ENCODE measurements around the gene PLEKHG3. TPM values are rescaled to one million over a fixed set of nuclear protein-coding genes. Genes with fewer than 3 reads are reported as not detected.

Gene PLEKHG3
- total RNA-seq, 1 donor from 2014 or later = 22.0 TPM

DNA sequence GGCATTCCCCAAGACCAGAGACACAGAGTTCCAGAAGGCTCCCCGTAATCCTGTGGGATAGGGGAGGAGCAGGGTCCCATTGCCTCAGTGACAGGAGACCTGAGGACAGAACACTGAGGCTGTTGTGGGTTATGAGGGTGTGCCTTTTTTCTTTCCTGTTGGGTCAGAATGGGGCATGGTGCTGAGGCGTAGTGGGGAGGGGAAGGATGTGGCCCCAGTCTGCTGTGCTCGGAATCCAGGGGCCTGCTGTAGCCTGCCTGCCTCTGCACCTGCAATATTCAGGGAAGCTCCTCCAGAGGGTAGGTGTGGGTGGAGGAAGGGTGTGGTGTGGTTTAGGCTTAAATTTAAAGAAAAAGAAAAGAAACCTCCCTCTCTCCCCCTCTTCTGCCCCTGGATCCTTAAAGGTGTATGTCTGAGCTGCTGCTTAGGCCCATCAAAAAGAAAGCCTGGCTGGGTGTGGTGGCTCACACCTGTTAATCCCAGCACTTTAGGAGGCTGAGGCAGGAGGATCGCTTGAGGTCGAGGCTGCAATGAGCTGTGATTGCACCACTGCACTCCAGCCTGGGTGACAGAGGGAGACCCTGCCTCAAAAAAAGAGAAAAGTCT, 18.7 kb downstream of the PLEKHG3 start:
- ATAC-seq = no peak
- intact Hi-C loops (cut with micrococcal nuclease) = no loop called here
- DNase-seq = no peak

DNA sequence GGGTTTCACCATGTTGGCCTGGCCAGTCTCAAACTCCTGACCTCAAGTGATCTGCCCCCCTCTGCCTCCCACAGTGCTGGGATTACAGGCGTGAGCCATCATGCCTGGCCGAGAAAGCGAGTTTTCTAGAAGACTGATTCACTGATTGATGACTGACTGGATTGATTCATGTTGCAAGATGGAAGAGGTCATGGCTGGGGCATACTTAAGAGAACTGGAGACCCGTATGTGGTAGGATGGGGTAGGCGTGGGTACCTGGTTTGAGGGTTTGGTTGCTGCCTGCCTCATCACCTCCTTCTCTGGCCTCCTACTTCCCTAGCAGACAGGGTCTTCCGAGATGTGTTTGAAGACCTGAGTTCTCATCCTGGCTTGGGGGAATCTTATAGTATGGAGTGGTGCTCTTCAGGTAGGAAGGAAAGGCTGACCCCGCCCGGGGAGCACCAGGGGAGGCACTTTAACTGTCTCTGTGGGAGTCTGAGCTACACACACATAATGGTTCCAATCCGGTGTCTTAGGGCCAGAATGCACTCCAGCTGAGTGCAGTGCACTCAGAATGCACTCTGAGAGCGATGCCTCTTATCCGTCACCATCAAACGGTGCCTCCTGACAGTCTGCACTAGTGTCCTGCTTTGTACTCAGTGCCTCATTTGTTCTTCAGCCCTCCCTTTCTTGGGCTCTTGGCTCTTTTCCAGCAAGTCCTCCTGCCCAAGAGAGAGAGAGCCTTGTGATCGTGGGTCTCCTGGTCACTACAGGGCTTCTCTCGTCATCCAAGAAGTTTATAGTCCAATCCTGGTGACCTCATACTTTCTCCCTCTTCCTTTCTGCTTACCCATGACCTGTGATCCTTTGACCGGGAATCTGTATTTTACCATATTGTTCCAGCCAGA, 19.7 kb downstream of the PLEKHG3 start:
- ATAC-seq (peak; percentile 17), DNase-seq (no peak)
- intact Hi-C loops (cut with micrococcal nuclease) = no loop called here

DNA sequence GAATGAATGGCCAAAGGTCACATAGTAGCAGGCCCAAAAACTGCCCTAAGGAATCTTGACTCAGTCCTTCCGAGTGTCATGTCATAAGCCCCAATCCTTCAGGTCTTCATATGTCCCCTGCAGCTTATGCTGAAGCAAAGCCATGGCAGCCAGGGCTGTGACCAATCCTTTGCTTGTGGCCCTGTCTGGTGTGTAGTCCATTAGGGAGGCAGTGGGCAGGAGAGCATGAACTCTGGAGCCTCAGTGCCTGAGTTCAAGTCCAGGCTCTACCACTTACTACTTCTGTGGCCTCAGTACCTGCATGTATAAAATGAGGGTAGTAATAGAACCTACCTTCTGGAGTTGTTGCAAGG, 20.3 kb downstream of the PLEKHG3 start:
- ATAC-seq (no peak), DNase-seq (no peak)
- intact Hi-C loops (cut with micrococcal nuclease) = no loop called here

DNA sequence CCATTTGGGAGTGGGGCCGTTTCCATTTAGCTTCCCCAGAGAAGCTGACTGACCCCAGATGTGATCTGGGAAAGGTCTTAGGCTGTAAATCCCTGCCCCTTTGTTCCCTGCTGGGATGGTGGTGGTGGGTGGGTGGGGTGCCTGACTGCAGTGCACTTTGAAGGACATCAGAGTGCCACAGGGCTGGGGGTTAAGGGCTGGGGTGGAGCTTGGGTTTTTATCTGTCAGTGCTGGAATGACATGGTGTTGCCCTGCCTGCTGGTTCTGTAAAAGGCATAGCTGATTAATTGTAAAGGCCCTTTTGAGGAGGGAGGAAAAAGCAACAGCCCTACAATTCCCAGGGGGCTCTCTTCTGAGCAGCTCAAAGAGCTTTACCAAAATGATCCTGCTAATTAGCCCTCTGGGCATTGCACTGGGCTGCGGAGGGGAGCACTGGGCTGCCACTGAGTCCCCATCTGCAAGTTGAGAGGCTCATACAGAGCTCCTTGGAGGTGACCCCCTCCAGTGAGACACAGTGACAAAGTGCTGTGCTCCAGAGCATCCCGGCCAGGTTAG, 21.1 kb downstream of the PLEKHG3 start:
- ATAC-seq (peak; percentile 15), DNase-seq (no peak)
- intact Hi-C loops (cut with micrococcal nuclease) = no loop called here

DNA sequence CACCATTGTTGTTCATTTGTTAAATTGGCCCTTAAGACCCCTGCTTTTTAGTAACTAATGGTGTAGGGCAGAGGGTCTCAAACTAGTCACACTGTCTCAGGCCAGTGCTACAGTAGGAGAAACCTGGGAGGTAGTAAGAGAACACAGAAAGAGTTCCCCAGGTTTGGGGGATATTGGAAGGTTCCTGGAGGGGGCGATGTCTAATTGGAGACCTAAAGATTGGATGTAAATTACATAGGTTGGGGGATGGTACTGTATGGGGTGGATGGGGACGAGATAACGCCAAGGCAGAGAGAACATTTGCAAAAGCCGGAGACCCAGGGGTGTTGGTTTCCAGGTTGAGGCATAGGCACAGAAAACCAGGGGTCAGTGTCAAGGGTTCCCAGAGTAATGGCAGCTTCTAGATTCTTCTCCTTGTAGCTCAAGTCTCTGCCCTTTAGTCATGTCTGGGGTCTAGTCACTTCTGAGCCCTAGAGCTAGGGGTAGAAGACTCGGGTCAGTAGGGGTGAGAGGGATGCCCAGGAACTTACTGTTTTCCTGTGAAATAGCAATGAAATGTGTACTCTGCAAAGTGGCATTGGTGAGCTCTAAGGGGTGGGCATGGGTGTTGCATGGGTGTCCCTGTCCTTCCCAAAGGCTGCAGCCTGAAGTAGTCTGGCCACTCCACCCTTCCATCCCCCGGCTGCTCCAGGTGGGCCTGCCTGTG, 21.8 kb downstream of the PLEKHG3 start:
- intact Hi-C loops (cut with micrococcal nuclease) = no loop called here
- ATAC-seq (no peak), DNase-seq (no peak)

DNA sequence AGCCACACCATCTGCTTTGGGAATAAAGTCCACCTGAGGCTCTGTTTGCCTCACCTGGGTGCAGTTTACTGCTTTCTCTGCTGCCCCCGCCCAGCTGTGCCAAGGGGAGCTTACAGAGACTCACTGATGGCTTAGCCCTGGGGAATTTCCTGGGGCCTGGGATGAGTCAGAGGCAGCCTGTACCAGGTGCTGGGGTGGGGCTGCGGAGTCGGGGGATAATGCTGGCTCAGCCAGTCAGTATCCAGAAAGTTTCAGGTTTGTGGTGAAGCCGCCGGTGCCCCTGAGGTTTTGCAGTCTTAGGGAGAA, 22.3 kb downstream of the PLEKHG3 start:
- ATAC-seq (no peak), DNase-seq (no peak)
- intact Hi-C loops (cut with micrococcal nuclease) = no loop called here

DNA sequence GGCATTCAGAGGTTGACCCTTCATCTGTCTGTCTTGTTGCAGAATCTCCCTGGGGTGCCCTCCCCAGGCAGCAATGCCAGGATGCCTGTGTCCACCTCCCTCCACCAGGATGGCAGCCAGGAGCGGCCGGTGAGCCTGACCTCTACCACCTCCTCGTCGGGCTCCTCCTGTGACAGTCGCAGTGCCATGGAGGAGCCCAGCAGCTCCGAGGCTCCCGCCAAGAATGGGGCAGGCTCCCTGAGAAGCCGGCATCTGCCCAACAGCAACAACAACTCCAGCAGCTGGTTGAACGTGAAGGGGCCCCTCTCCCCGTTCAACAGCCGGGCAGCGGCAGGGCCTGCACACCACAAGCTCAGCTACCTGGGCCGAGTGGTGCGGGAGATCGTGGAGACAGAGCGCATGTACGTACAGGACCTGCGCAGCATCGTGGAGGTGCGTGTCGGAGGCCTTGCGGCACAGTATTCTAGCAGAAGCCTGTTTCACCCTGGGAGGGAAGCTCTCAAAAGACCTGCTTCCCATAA, 23.4 kb downstream of the PLEKHG3 start:
- no peak for DNase-seq
- intact Hi-C loops (cut with micrococcal nuclease) = no loop called here
- ATAC-seq = no peak

DNA sequence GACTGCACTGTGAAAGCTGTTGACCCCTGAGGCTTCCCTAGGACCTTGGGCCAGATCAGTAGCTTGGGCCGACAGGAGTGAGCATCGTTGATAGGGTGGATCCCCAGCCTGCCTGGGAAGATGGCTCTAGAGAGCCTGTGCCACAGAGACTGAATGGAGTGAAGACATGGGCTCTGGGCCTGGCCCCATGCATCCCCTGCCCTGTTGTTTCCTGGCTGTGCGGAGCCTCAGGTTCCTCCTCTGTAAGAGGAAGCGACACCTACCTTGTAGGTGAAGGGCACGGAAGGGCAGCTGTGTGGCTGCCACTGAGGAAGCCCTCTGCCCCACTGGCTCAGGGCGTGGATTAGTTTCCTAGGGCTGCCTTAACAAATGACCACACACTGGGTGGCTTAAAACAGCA, 23.9 kb downstream of the PLEKHG3 start:
- DNase-seq = no peak
- intact Hi-C loops (cut with micrococcal nuclease) = no loop called here
- ATAC-seq = no peak

DNA sequence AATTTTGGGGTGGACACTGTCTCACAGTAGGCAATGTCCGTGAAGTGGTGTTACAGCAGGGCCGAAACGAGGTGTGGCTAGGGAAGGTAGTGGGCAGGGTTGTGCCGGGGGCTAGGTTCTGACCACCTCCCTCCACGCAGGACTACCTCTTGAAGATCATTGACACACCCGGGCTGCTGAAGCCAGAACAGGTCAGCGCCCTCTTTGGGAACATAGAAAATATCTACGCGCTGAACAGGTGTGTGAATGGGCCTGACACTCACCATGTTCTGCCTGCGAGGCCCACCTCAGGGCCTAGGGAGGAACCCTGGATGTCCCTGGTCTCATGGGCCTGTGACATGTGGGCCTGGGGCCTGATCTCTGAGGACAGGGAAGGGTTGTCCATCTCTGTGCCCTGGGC, 24.6 kb downstream of the PLEKHG3 start:
- intact Hi-C loops (cut with micrococcal nuclease) = no loop called here
- no peak for DNase-seq

DNA sequence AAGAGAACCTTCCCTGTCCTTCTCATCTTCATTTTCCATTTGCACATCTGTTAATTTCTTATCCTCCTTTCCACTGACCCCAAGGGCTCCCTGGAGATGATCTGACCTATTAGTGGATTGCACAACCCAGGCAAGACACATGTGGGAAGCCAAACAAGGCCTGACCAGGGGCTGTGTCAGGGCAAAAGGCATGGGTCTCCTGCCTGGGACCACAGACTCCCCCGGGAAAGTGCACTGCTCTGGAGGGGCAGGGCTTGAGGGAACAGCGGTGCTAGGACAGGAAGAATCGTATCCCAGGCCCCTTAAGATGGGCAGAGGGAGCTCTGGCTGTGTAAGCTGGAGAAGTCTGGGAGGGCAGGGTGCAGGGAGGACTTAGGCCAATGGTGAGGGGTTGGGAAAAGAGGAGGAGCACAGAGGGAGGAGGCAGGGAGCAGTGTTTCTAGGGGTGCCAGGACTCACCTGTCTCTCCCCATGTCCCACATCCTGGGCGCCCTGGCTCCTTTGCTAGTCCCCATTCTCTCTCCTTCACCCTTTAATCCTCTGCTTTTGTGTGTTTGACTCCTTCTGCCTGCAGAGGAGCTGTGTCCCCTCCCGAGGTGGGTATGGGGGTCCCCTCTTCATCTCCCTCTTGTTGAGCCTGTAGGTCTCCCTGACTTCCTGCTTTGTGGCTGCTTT, 25.3 kb downstream of the PLEKHG3 start:
- DNase-seq (peak; percentile 64), ATAC-seq (peak; percentile 82)
- intact Hi-C loops (cut with micrococcal nuclease) = no loop called here

More for the DNA sequence above, 24.6 kb downstream of the PLEKHG3 start:
- ATAC-seq = no peak

DNA sequence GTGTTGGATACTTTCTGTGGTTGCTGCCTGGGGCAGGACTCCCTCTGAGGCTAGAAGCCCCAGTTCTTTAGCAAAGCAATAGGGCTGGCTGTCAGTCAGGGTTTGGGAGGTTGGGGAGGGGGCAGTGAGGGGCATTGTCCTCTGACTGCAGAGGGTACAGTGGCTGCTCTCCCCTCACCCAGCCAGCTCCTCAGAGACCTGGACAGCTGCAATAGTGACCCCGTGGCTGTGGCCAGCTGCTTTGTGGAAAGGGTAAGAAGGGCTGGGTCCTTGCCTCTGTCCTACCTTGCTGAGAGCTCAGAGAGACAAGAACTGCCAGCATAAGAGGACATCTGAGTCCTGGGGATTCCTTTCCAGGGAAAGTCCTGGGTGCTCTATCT, 25.8 kb downstream of the PLEKHG3 start:
- intact Hi-C loops (cut with micrococcal nuclease) = no loop called here
- DNase-seq = no peak
- no peak for ATAC-seq

DNA sequence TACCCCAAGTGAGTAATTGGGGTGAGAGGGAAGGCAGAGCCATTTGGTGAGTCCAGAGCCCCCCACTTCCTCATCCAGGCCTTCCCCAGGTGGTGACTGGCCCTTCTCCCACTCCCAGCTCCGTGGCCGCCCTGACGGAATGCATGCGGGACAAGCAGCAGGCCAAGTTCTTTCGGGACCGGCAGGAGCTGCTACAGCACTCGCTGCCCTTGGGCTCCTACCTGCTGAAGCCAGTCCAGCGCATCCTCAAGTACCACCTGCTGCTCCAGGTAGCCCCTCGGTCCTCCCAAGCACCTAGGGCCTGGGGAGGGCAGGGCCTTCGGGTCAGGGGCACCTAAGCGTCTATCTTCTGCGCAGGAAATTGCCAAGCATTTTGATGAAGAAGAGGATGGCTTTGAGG, 26.5 kb downstream of the PLEKHG3 start:
- DNase-seq = no peak
- ATAC-seq = no peak
- intact Hi-C loops (cut with micrococcal nuclease) = no loop called here

DNA sequence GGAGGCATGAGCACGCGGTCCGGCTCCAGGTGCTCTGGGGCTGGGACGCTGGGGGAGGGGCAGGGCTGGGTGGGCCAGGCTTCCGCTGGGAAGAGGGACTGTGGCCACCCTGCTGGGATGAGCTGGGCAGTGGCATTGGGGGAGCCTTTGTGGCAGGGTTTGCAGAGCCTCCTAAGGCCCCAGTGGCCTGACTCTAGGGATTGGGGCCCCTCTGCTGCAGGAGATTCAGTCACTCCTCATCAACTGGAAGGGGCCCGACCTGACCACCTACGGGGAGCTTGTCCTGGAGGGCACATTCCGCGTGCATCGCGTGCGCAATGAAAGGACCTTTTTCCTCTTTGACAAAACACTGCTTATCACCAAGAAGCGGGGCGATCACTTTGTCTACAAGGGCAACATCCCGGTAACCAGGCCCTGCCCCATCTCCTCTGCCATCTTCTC, 26.9 kb downstream of the PLEKHG3 start:
- intact Hi-C loops (cut with micrococcal nuclease) = no loop called here
- DNase-seq = no peak
- no peak for ATAC-seq

DNA sequence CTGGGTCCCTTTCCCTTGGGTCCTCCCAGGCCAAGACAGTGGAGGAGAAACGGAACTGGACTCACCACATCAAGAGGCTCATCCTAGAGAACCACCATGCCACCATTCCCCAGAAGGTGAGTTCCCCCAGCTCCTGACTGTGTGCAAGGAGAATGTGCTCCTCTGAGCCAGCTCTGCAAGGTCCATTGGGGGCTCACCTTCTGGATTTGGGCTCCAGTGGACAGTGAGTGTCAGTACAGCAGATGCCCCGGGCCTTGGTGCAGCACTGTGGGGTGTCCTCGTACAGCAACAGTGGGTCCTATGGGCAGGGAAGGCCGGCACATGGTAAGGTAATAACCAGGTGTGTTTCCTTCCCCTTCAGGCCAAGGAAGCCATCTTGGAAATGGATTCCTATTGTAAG, 27.8 kb downstream of the PLEKHG3 start:
- no peak for ATAC-seq
- no peak for DNase-seq
- intact Hi-C loops (cut with micrococcal nuclease) = no loop called here

DNA sequence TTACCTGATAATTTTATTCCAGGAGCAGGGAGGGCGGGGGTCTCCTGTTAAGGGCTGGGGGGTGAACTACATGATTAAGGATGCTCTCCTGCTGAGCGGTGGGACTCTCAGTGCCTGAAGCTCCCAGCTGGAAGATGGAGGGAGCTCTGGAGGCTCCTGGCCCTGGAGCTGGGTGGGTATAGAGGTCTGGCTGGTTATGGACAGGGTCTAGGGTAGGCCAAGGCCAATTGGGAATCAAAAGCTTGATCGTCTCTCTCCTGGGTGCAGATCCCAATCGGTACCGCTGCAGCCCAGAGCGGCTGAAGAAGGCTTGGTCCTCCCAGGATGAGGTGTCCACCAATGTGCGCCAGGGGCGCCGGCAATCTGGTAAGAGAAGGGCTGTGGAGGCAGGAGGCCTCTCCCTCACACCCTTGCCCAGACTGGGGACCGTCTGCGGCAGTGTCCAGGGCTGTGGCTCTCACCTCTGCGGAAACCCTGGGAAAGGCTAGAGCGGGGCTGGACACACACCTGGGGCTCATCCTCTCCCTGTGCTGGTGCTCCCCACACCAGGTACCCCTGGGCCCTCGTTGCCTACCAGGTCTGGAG, 28.4 kb downstream of the PLEKHG3 start:
- DNase-seq (no peak), ATAC-seq (no peak)
- intact Hi-C loops (cut with micrococcal nuclease) = no loop called here

DNA sequence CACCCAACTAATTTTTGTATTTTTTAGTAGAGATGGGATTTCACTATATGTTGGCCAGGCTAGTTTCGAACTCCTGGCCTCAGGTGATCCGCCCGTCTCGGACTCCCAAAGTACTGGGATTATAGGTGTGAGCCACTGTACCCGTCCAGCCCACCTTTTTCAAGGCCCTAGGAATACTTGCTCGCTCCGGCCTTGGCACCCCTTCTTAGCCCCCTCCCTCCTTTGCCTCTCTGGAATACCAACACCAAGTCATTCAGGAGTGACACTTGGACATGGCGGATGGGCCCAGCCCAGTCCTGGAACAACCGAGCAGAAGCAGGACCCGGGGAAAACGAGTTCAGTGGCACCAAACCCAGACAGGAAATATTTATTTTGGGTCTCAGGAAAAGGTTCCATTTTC, 29.1 kb downstream of the PLEKHG3 start:
- no peak for DNase-seq
- intact Hi-C loops (cut with micrococcal nuclease) = no loop called here
- ATAC-seq = no peak

DNA sequence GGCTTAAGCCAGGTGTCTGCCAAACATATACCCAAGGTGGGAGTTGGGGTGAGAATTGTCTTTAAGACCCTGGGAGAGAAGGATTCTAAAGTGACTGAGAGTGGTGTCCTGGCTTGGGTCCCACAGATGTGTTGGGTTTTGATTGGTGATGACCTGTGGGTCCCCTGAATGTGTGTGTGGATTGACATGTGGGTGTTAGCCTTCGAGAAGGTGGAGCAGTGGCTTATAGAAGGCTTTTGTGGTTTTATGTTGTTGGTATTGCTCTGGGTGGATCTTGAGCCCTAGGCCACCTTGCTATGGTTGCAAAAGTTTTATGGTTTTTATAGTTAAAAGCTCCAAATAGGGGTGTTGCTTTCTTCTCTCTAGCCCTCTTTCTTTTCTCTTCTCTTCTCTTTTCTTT, 29.7 kb downstream of the PLEKHG3 start:
- intact Hi-C loops (cut with micrococcal nuclease) = no loop called here
- DNase-seq = no peak
- ATAC-seq = no peak

DNA sequence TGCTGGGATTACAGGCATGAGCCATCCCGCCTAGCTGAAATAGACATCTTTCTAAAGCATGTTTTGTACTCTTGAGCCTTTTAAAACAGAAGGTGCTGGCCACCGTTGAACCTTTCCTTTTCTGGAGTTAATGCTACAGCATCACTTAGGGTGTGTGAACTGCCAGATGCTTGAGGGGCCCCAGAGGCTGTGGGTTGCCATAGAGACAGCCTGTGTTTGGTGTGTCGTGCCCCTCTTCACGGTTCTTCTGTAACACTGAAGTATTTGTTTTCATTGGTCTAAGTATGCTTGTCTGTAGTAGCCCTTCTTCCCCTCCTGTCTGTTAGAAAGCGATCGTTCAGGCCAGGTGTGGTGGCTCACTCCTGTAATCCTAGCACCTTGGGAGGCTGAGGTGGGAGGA, 30.8 kb downstream of the PLEKHG3 start:
- ATAC-seq = no peak
- intact Hi-C loops (cut with micrococcal nuclease) = no loop called here
- no peak for DNase-seq

Data from left ventricle myocardium superior (tissue), 1 donor.